ENCODE measurements around the gene NFIX.

Gene NFIX

GRCh38 chr19:13078897-13079541, 83.7 kb downstream of the NFIX start:
- peak; percentile 26 for DNase-seq

GRCh38 chr19:13079542-13079986, 84.3 kb downstream of the NFIX start:
- peak; percentile 82 for DNase-seq

- DNase-seq, result peak; percentile 78
Observed at GRCh38 chr19:13082192-13083007, 87.1 kb downstream of the NFIX start.

GRCh38 chr19:13083008-13083404, 87.7 kb downstream of the NFIX start:
- no peak for DNase-seq

GRCh38 chr19:13083627-13084026, 88.4 kb downstream of the NFIX start:
- no peak for DNase-seq

- no peak for DNase-seq
Observed at GRCh38 chr19:13085666-13086065, 90.4 kb downstream of the NFIX start.

- no peak for DNase-seq
Observed at GRCh38 chr19:13086341-13086740, 91.1 kb downstream of the NFIX start.

- no peak for DNase-seq
Observed at GRCh38 chr19:13087295-13087694, 92.0 kb downstream of the NFIX start.

GRCh38 chr19:13087795-13088537, 92.7 kb downstream of the NFIX start:
- DNase-seq, result no peak

- DNase-seq, result no peak
Observed at GRCh38 chr19:13089139-13089856, 94.0 kb downstream of the NFIX start.

- DNase-seq, result no peak
Observed at GRCh38 chr19:13089857-13090507, 94.7 kb downstream of the NFIX start.

GRCh38 chr19:13090511-13091231, 95.4 kb downstream of the NFIX start:
- DNase-seq, result no peak

GRCh38 chr19:13091400-13092157, 96.3 kb downstream of the NFIX start:
- DNase-seq, result no peak

GRCh38 chr19:13092158-13092543, 96.9 kb downstream of the NFIX start:
- DNase-seq, result no peak

GRCh38 chr19:13092606-13093235, 97.4 kb downstream of the NFIX start:
- DNase-seq, result no peak

GRCh38 chr19:13093407-13094105, 98.3 kb downstream of the NFIX start:
- DNase-seq, result peak; percentile 68

GRCh38 chr19:13094106-13094504, 98.8 kb downstream of the NFIX start:
- DNase-seq, result no peak

GRCh38 chr19:13094771-13095392, 99.6 kb downstream of the NFIX start:
- DNase-seq, result no peak

- no peak for DNase-seq
Observed at GRCh38 chr19:13095393-13095784, 100.1 kb downstream of the NFIX start.

Data from DMS153 (cell line).